8988T (cell line): ENCODE results near the gene NPRL2.

ENCODE experiments used
- DNase-seq: peaks from one replicate; pipeline ENCODE4 v3.0.0; 2011

Gene NPRL2

GRCh38 chr3:50347187-50347813 lies 3.3 kb downstream of the NPRL2 start:
- peak; percentile 77 for DNase-seq

GRCh38 chr3:50345586-50346234 lies 4.9 kb downstream of the NPRL2 start, which contains the start of gene ZMYND10:
Gene ZMYND10 (minus strand): TSS chr3:50345732. CDS start chr3:50345579, 153 bp downstream.
- DNase-seq = no peak

- no peak for DNase-seq
These were observed 5.6 kb downstream of the NPRL2 start for GRCh38 chr3:50345008-50345407.

GRCh38 chr3:50342813-50343633 lies 7.6 kb downstream of the NPRL2 start:
- DNase-seq = no peak

- no peak for DNase-seq
These were observed 8.5 kb downstream of the NPRL2 start for GRCh38 chr3:50341996-50342650.

- no peak for DNase-seq
These were observed 9.0 kb downstream of the NPRL2 start for GRCh38 chr3:50341537-50341936.

- DNase-seq = no peak
These were observed 9.9 kb downstream of the NPRL2 start, which contains the start of gene RASSF1 for GRCh38 chr3:50340448-50341329. Gene RASSF1 (minus strand): TSS chr3:50340836. CDS start chr3:50340805, 31 bp downstream.

GRCh38 chr3:50340147-50340447 lies 10.5 kb downstream of the NPRL2 start:
- DNase-seq = no peak

GRCh38 chr3:50339485-50340146 lies 11.0 kb downstream of the NPRL2 start:
- DNase-seq = no peak

- no peak for DNase-seq
These were observed 11.6 kb downstream of the NPRL2 start for GRCh38 chr3:50338965-50339364.

GRCh38 chr3:50337175-50337861 lies 13.3 kb downstream of the NPRL2 start:
- peak; percentile 100 for DNase-seq

GRCh38 chr3:50336452-50337174 lies 14.0 kb downstream of the NPRL2 start:
- peak; percentile 79 for DNase-seq

GRCh38 chr3:50334339-50335075 lies 16.1 kb downstream of the NPRL2 start:
- no peak for DNase-seq

- DNase-seq = no peak
These were observed 16.7 kb downstream of the NPRL2 start for GRCh38 chr3:50333744-50334328.

- DNase-seq = no peak
These were observed 19.1 kb downstream of the NPRL2 start for GRCh38 chr3:50331364-50331907.

GRCh38 chr3:50330330-50330729 lies 20.2 kb downstream of the NPRL2 start:
- no peak for DNase-seq

GRCh38 chr3:50327943-50328691 lies 22.5 kb downstream of the NPRL2 start, which contains the start of gene TUSC2:
Gene TUSC2 (minus strand): TSS chr3:50328223. CDS start chr3:50328099, 124 bp downstream.
- DNase-seq = peak; percentile 99

- no peak for DNase-seq
These were observed 23.4 kb downstream of the NPRL2 start for GRCh38 chr3:50327129-50327528.
